MCF 10A (cell line): ENCODE results near the gene RBP3. TPM values are rescaled to one million over a fixed set of nuclear protein-coding genes. Genes with fewer than 3 reads are reported as not detected.

Experiments
- BruUV-seq: library from RNA; stranded (reverse); fragments of 400-500 nt; replicated peaks from 2 replicates; lab custom pipeline; 2021; lab: Mats Ljungman, UMichigan
- CTCF ChIA-PET: fragments of 300-600 bp; sonication (Branson Sonifier 250); formaldehyde crosslinking; extraction: SDS; loops from one replicate; lab custom pipeline; 2021; ENCODE audit warnings: antibody characterized with exemption, inconsistent platforms; lab: Yijun Ruan, JAX
- POLR2A ChIA-PET: fragments of 300-600, 350-650 bp; sonication (Branson Sonifier 250); formaldehyde crosslinking; extraction: SDS; loops from one replicate; lab custom pipeline; 2020; ENCODE audit warnings: antibody characterized with exemption, inconsistent platforms; lab: Yijun Ruan, JAX
- DNase-seq: peaks from one replicate; pipeline ENCODE4 v3.0.0-alpha.2; 2018; ENCODE audit not compliant: unreplicated experiment
- H3K27ac Mint-ChIP-seq: one replicate; pipeline ENCODE4 v1.8.0; 2022; ENCODE audit warnings: mild to moderate bottlenecking, low read depth, mixed read lengths; ENCODE audit not compliant: unreplicated experiment
- H3K27me3 Mint-ChIP-seq: one replicate; pipeline ENCODE4 v1.8.0; 2022; ENCODE audit warnings: mixed read lengths; ENCODE audit not compliant: insufficient read depth, unreplicated experiment
- H3K36me3 Mint-ChIP-seq: one replicate; pipeline ENCODE4 v1.8.0; 2022; ENCODE audit warnings: mild to moderate bottlenecking, moderate library complexity, mixed read lengths; ENCODE audit not compliant: insufficient read depth, unreplicated experiment
- H3K4me1 Mint-ChIP-seq: one replicate; pipeline ENCODE4 v1.8.0; 2022; ENCODE audit warnings: mixed read lengths; ENCODE audit not compliant: insufficient read depth, unreplicated experiment
- H3K4me3 Mint-ChIP-seq: one replicate; pipeline ENCODE4 v1.8.0; 2022; ENCODE audit warnings: mild to moderate bottlenecking, moderate library complexity, mixed read lengths; ENCODE audit not compliant: unreplicated experiment
- H3K9me3 Mint-ChIP-seq: one replicate; pipeline ENCODE4 v1.8.0; 2022; ENCODE audit warnings: mixed read lengths; ENCODE audit not compliant: unreplicated experiment
- intact Hi-C: fragments of 100-400 bp; cut with micrococcal nuclease; formaldehyde crosslinking; loops from 2 replicates; pipeline ENCODE4 v1.14.1; 2022
- total RNA-seq: library from RNA; stranded (reverse); gene quantifications from 2 replicates; pipeline ENCODE4 v1.2.3, GENCODE V29; 2022
- TF ChIP-seq, protein P1 (sequence below): fragments of 200-600 bp; IDR thresholded peaks from one replicate; pipeline ENCODE4 v1.8.0; 2022; ENCODE audit warnings: antibody characterized with exemption, mild to moderate bottlenecking; ENCODE audit not compliant: unreplicated experiment

RBP3 gene
- total RNA-seq, 1 experiment from 2014 or later: not detected

DNA sequence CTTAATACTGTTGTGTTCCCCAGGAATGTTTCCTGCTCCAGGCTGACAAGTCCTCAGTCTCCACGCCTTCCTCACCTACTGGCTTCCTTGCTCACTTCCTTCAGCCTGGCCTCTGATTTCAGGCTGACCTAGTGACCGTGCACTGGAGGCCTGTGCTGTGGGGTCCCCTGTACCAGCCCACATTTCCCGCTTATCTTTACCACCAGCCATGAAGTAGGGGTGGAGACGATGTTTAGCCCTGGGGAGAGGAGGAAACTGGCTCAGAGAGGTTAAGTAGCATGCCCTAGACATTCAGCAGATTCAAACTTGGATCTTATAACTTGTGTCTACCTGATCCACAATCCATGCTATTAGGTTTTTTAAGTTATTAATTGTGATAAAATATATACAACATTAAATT lies 40.7 kb downstream of the RBP3 start:
- TF ChIP-seq, protein P1, sequence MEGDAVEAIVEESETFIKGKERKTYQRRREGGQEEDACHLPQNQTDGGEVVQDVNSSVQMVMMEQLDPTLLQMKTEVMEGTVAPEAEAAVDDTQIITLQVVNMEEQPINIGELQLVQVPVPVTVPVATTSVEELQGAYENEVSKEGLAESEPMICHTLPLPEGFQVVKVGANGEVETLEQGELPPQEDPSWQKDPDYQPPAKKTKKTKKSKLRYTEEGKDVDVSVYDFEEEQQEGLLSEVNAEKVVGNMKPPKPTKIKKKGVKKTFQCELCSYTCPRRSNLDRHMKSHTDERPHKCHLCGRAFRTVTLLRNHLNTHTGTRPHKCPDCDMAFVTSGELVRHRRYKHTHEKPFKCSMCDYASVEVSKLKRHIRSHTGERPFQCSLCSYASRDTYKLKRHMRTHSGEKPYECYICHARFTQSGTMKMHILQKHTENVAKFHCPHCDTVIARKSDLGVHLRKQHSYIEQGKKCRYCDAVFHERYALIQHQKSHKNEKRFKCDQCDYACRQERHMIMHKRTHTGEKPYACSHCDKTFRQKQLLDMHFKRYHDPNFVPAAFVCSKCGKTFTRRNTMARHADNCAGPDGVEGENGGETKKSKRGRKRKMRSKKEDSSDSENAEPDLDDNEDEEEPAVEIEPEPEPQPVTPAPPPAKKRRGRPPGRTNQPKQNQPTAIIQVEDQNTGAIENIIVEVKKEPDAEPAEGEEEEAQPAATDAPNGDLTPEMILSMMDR: no peak
- Mint-ChIP-seq H3K36me3 (peaks cover 7% of the 10 kb centered on the region), H3K4me3 (no peak overlapping the region), H3K27me3 (no peaks in the 10 kb centered on the region), H3K4me1 (no peaks in the 10 kb centered on the region), H3K27ac (no peak overlapping the region), H3K9me3 (no peaks in the 10 kb centered on the region)
- CTCF ChIA-PET: no interaction called here
- intact Hi-C loops: no loop called here
- POLR2A ChIA-PET: no interaction called here
- BruUV-seq: no TSS peak
- DNase-seq: no peak

DNA sequence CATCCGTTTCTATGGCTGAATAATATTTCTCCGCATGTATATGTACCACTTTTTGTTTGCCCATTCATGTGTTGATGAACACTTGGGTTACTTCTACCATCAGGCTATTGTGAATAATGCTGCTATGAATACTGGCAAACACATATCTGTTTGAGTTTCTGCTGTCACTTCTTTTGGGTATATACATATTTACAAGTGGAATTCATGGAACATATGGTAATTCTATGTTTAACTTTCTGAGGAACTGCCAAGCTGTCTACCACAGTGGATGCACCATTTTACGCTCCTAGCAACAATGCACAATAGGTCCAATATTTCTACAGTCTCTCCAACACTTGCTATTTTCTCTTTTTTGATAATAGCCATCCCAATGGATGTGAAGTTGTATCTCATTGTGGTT lies 41.5 kb downstream of the RBP3 start:
- TF ChIP-seq, protein P1: no peak
- BruUV-seq: no TSS peak
- CTCF ChIA-PET: no interaction called here
- Mint-ChIP-seq H3K36me3 (peaks cover 7% of the 10 kb centered on the region), H3K27ac (no peak overlapping the region), H3K4me1 (no peaks in the 10 kb centered on the region), H3K4me3 (no peak overlapping the region), H3K27me3 (no peaks in the 10 kb centered on the region), H3K9me3 (no peaks in the 10 kb centered on the region)
- intact Hi-C loops: no loop called here
- POLR2A ChIA-PET: no interaction called here
- DNase-seq: no peak

DNA sequence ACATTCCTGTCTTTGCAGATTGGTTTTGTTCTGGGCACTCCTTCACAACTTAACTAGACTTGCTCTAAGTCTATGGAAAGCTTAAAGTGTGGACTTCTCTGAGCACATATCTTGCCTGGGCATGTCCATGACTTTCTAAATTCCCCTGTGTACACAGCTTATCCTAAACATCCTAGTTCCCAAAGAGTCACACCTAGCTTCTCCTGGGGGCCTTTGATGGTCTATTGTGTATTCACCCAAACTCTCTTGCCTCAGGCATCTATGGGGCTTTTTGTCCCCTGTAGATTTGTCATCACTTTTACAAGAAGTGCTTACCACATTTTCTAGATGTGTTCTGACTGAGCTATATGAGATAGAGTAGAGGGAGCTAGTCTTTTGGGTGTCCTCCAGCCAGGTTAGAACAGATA lies 48.2 kb downstream of the RBP3 start:
- DNase-seq: peak; percentile 82
- Mint-ChIP-seq H3K4me3 (peak overlapping the region; percentile 0), H3K4me1 (peaks cover 18% of the 10 kb centered on the region), H3K27ac (peak overlapping the region; percentile 97), H3K36me3 (peaks cover 7% of the 10 kb centered on the region), H3K9me3 (no peaks in the 10 kb centered on the region), H3K27me3 (no peaks in the 10 kb centered on the region)
- TF ChIP-seq, protein P1: no peak
- ChIA-PET CTCF (interaction anchor here (0.5 to 2.3 kb wide), 8 partner anchors 8 to 1209 kb away, joined by 3 to 12 read pairs (median 3); no protein-coding TSS in a partner anchor), POLR2A (interaction anchor here (0.7 to 5.5 kb wide), 7 partner anchors 9 to 348 kb away, joined by 3 to 57 read pairs (median 6); partner anchors contain the start of gene ZNF488)
- intact Hi-C loops: no loop called here
- BruUV-seq: no TSS peak

DNA sequence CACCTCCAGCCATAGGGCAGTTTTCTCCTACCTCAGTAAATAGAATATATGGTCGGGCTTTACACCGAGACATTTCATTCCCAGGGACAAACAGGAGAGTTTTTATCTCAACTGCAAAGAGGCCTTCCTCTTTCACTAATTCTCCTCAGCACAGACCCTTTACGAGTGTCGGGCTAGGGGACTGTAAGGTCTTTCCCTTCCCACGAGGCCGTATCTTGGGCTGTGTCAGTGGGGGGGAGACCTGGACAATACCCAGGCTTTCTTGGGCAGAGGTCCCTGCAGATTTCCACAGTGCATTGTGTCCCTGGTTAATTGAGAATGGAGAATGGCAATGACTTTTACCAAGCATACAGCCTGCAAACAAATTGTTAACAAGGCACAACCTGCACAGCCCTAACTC lies 49.1 kb downstream of the RBP3 start:
- peaks cover 20% of the 10 kb centered on the region for H3K4me1 Mint-ChIP-seq
- no peaks in the 10 kb centered on the region for H3K27me3 Mint-ChIP-seq
- no peaks in the 10 kb centered on the region for H3K9me3 Mint-ChIP-seq
- ChIA-PET CTCF (interaction anchor here (0.8 kb wide), 1 partner anchor 36 kb away, joined by 3 read pairs; no protein-coding TSS in a partner anchor), POLR2A (interaction anchor here (0.6 to 1.1 kb wide), 2 partner anchors 9 to 13 kb away, joined by 3 to 9 read pairs; partner anchors contain the start of gene ZNF488)
- peak overlapping the region; percentile 97 for H3K27ac Mint-ChIP-seq
- intact Hi-C loops: no loop called here
- TF ChIP-seq, protein P1: no peak
- no peak for DNase-seq
- peaks cover 7% of the 10 kb centered on the region for H3K36me3 Mint-ChIP-seq
- no peak overlapping the region for H3K4me3 Mint-ChIP-seq
- BruUV-seq: no TSS peak
